HAP-1 (cell line): Measurements from ENCODE around the gene RDX.
"Not testable (repeated sequence)": the region's sequence is repeated elsewhere in the genome, so short reads cannot be mapped to it uniquely, and the experiment has no call there.

Source experiments
- DNase-seq, 2 experiments: peaks; one replicate each; pipeline ENCODE4 v3.0.0-alpha.2; 2016 to 2020; ENCODE audit warnings: low spot score in 2 of 2
- H3K27me3 ChIP-seq: fragments of 250-450 bp; sonication (Bioruptor Pico); 2 replicates; pipeline ENCODE4 v1.5.1; 2020; ENCODE audit warnings: low read depth, mild to moderate bottlenecking, moderate library complexity
- H3K36me3 ChIP-seq: fragments of 250-450 bp; sonication (Bioruptor Pico); replicated peaks from 2 replicates; pipeline ENCODE4 v1.5.1; 2020; ENCODE audit warnings: mild to moderate bottlenecking
- H3K4me1 ChIP-seq: fragments of 250-450 bp; sonication (Bioruptor Pico); 2 replicates; pipeline ENCODE4 v1.5.1; 2020; ENCODE audit warnings: mild to moderate bottlenecking
- H3K4me3 ChIP-seq: fragments of 250-450 bp; sonication (Bioruptor Pico); 2 replicates; pipeline ENCODE4 v1.5.1; 2020; ENCODE audit warnings: mild to moderate bottlenecking, moderate library complexity
- H3K9me3 ChIP-seq: fragments of 250-450 bp; sonication (Bioruptor Pico); 2 replicates; pipeline ENCODE4 v1.5.1; 2020; ENCODE audit warnings: mild to moderate bottlenecking, moderate library complexity
- in situ Hi-C: fragments of 300-500 bp; cut with MboI; formaldehyde crosslinking; loops from 3 replicates; pipeline ENCODE4 v1.14.3; 2020; ENCODE audit warnings: low sequenced_read_pairs, inconsistent platforms, mixed read lengths

RDX gene

DNA sequence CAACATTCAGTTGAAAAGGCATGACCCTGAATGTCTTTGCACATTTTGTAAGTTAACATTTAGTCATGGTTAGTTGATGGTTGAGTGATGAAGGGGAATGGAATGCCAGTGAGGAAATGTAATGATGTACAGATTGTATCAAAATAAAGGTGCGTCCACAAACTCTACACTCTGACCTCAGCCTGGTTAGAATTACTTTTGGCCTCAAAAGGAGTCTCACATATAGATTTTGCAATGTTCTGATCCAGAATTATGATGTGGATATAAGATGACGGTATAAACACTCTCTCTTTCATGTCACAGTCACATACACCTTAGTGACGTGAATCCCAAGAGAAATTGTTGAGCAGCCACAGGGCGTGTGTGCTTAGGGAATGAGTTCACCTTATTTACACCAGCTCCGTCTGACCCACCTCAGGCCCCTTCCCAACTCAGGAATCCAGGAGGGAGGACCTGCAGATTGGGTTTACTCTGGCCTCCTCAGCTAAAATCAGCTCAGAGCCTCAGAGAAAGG lies 100.1 kb downstream of the RDX start:
- Histone ChIP-seq H3K27me3 (no peaks in the 10 kb centered on the region), H3K9me3 (no peaks in the 10 kb centered on the region), H3K36me3 (no peaks in the 10 kb centered on the region), H3K4me3 (no peak overlapping the region), H3K4me1 (peaks cover 9% of the 10 kb centered on the region)
- in situ Hi-C loops = loop anchor here (25.0 kb wide), 1 partner anchor 234 kb away; no protein-coding TSS in a partner anchor
- DNase-seq = no peak

DNA sequence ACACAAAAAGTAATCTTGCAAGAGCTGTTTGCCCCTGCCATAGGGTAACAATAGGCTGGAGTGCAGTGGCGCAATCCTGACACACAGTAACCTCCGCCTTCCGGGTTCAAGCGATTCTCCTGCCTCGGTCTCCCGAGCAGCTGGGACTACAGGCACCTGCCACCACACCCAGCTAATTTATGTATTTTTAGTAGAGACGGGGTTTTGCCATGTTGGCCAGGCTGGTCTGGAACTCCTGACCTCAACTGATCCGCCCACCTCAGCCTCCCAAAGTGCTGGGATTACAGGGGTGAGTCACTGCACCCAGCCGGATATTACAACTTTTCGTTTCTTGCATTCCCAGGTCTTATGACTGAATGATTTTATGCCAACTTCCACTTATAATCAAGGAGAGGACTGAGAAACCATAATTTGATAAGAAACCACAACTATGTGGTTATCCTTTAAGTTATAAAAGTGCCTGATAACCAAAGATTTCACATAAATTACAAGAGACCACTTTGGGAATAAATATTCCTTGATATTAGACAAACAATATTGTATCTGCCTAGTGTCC lies 102.1 kb downstream of the RDX start:
- in situ Hi-C loops = loop anchor here (25.0 kb wide), 1 partner anchor 232 kb away; no protein-coding TSS in a partner anchor
- H3K27me3 ChIP-seq, H3K4me3 ChIP-seq, DNase-seq, H3K36me3 ChIP-seq, H3K9me3 ChIP-seq, H3K4me1 ChIP-seq: not testable (repeated sequence)

DNA sequence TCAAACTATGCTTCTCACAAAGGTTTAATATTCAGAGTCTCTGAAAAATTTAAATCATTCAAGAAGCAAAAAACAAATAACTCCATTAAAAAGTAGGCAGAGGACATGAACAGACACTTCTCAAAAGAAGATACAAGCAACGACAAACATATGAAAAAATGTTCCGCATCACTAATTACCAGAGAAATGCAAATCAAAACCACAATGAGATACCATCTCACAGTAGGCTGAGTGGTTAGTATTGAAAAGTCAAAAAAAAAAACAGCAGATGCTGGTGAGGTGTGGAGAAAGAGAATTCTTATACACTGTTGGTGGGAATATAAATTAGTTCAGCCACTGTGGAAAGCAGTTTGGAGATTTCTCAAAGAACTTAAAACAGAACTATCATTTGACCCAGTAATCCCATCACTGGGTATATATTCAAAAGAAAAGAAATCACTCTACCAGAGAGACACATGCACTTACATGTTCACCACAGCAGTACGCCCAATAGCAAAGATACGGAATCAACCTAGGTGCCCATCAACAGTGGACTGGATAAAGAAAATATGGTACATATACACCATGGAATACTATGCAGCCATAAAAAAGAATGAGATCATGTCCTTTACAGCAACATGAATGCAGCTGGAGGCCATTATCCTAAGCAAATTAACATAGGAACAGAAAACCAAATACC lies 103.7 kb downstream of the RDX start:
- H3K4me1 ChIP-seq, H3K9me3 ChIP-seq, H3K4me3 ChIP-seq, H3K36me3 ChIP-seq, DNase-seq, H3K27me3 ChIP-seq: not testable (repeated sequence)
- in situ Hi-C loops = loop anchor here (25.0 kb wide), 1 partner anchor 230 kb away; no protein-coding TSS in a partner anchor

DNA sequence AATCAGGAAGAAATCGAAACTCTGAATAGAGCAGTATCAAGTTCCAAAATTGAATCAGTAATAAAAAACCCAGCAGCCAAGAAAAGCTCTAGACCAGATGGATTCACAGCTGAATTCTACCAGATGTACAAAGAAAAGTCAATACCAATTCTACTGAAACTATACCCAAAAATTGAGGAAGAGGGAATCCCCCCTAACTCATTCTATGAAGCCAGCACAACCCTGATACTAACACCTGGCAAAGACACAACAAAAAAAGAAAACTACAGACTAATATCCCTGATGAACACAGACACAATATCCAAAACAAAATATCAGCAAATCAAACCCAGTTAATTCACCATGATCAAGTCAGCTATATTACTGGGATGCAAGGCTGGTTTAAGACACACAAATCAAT lies 105.5 kb downstream of the RDX start:
- peaks cover 3% of the 10 kb centered on the region for H3K4me1 ChIP-seq
- H3K9me3 ChIP-seq = no peaks in the 10 kb centered on the region
- no peaks in the 10 kb centered on the region for H3K27me3 ChIP-seq
- no peak overlapping the region for H3K4me3 ChIP-seq
- no peaks in the 10 kb centered on the region for H3K36me3 ChIP-seq
- in situ Hi-C loops = loop anchor here (25.0 kb wide), 1 partner anchor 229 kb away; no protein-coding TSS in a partner anchor
- no peak for DNase-seq

DNA sequence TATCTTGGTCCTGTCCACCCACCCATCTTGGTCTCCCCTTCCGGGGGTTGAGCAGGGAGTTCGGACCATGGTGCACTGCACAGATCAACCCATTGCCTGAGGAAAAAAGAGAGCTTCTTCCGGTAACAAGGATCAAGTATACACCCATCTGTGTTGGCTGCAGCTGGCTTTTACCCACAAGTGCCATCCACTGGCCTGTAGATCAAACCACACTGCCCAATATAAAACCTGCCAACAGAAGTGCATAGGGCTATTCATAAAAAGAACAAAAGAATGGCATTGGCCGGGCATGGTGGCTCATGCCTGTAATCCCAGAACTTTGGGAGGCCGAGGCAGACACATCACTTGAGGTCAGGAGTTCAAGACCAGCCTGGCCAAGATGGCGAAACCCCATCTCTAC lies 108.7 kb downstream of the RDX start:
- Histone ChIP-seq H3K9me3 (no peaks in the 10 kb centered on the region), H3K36me3 (no peaks in the 10 kb centered on the region), H3K4me1 (peaks cover 3% of the 10 kb centered on the region), H3K27me3 (no peaks in the 10 kb centered on the region), H3K4me3 (no peak overlapping the region)
- no peak for DNase-seq
- in situ Hi-C loops = loop anchor here (25.0 kb wide), 1 partner anchor 225 kb away; no protein-coding TSS in a partner anchor

DNA sequence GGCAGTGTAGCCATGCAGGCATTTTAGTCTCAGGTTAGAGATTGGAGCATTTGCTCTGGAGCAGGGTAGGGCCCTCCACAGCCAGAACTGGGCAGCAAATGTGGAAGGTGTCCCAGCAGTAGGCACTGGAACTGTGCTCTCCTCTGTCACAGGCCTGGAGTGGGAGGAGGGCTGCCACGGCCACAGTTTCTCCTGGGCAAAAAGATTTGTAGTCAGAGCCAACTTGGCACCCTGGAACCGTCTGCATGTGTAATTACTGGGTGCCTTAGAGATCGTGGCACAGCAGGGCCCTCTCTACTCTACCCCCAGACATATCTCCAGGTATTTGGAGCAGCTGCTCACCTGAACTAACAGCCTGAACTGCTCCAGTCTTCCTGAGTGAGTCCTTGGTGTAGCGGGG lies 109.5 kb downstream of the RDX start:
- Histone ChIP-seq H3K4me3 (no peak overlapping the region), H3K36me3 (no peaks in the 10 kb centered on the region), H3K4me1 (peaks cover 3% of the 10 kb centered on the region; the same call in 1 of the 2 replicates), H3K27me3 (no peaks in the 10 kb centered on the region), H3K9me3 (no peaks in the 10 kb centered on the region)
- no peak for DNase-seq
- in situ Hi-C loops = loop anchor here (25.0 kb wide), 1 partner anchor 225 kb away; no protein-coding TSS in a partner anchor

DNA sequence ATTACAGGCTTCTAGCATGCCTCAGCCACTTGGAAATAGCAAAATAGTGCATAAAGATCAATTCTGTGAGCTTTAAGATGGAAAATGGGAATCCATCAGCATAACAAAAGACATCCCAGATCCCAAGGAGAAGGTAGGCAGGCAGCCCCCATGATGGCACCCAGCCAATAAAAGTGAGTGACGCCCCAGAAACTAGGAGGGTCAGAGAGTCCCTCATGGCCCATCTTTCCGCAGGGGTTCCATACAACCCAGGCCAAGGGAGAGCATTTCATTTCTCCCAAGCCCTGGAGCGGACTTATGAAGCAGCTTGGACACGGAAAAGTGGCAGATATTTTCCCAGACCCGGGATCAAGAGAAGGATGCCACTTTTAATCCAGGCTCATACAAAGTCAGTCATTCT lies 110.0 kb downstream of the RDX start:
- Histone ChIP-seq H3K9me3 (no peaks in the 10 kb centered on the region), H3K4me3 (no peak overlapping the region), H3K36me3 (no peaks in the 10 kb centered on the region), H3K27me3 (no peaks in the 10 kb centered on the region), H3K4me1 (peaks cover 3% of the 10 kb centered on the region; the same call in 1 of the 2 replicates)
- no peak for DNase-seq
- in situ Hi-C loops = loop anchor here (25.0 kb wide), 1 partner anchor 224 kb away; no protein-coding TSS in a partner anchor

DNA sequence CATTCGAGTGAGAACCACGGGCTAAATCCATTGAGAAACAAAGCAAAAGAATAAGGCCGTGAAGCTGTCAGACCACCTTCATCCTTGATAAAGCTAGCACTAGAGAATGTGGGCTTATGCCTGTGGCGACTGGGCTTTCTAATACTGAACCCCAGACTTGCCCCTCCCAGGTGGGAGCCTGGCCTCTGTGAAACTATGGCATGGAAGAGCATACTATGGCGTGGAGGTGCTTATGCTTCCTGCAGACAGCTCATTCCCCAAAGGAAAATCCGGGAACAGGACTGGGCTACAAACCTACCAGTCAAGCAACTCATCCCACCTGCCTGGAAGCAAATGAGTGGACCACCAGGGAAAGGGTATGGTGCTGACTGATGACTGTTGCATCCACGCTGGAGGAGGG lies 110.8 kb downstream of the RDX start:
- no peaks in the 10 kb centered on the region for H3K27me3 ChIP-seq
- H3K9me3 ChIP-seq = no peaks in the 10 kb centered on the region
- no peak overlapping the region for H3K4me3 ChIP-seq
- in situ Hi-C loops = loop anchor here (25.0 kb wide), 1 partner anchor 223 kb away; no protein-coding TSS in a partner anchor
- DNase-seq = no peak
- H3K4me1 ChIP-seq = peaks cover 3% of the 10 kb centered on the region; the same call in 1 of the 2 replicates
- H3K36me3 ChIP-seq = no peaks in the 10 kb centered on the region

DNA sequence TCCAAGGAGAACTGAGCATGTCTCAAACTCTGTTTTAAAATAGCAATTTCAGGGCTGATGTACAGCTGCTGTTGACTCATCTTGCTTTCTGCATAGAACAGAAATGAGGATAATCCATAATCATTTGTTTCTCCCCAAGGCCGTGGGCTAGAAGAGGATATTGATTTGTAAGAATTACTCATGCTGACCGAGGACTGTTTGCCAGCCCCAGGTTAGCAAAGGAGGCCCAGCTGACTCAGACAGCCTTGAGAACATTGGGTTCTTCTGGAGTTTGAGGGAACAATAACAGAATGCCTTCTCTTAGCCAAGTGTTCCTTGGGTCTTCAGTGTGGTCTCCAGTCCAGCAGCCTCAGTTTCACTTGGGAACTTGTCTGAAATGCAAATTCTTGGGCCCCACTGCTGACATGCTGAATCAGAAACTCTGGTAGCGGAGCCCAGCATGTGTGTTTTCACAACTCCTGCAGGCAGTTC lies 111.3 kb downstream of the RDX start:
- in situ Hi-C loops = loop anchor here (25.0 kb wide), 1 partner anchor 223 kb away; no protein-coding TSS in a partner anchor
- DNase-seq = no peak

DNA sequence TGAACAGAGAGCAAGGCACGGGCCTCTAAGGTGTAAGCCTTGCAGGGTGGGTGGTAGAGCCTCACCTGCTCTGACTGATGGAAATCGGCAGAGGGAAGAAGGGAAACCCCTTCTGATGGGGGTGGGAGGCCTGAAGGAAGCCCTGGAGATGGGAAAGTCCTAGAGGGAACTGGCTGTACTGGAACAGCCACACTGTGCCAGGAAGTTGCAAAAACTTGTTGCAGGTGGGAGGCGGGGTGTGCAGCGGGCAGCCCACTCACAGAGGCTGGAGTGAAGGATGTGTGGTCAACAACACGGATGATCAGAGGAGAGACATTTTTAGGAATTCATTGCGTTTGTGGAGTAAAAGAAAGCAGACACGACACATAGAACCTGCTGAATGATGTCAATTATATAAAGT lies 112.0 kb downstream of the RDX start:
- H3K36me3 ChIP-seq = no peaks in the 10 kb centered on the region
- no peak overlapping the region for H3K4me3 ChIP-seq
- no peaks in the 10 kb centered on the region for H3K9me3 ChIP-seq
- peaks cover 3% of the 10 kb centered on the region; the same call in 1 of the 2 replicates for H3K4me1 ChIP-seq
- in situ Hi-C loops = loop anchor here (25.0 kb wide), 1 partner anchor 222 kb away; no protein-coding TSS in a partner anchor
- H3K27me3 ChIP-seq = no peaks in the 10 kb centered on the region
- no peak for DNase-seq

More for the DNA sequence above, 111.3 kb downstream of the RDX start:
- Histone ChIP-seq H3K9me3 (no peaks in the 10 kb centered on the region), H3K36me3 (no peaks in the 10 kb centered on the region), H3K4me3 (no peak overlapping the region), H3K27me3 (no peaks in the 10 kb centered on the region), H3K4me1 (peaks cover 3% of the 10 kb centered on the region; the same call in 1 of the 2 replicates)

DNA sequence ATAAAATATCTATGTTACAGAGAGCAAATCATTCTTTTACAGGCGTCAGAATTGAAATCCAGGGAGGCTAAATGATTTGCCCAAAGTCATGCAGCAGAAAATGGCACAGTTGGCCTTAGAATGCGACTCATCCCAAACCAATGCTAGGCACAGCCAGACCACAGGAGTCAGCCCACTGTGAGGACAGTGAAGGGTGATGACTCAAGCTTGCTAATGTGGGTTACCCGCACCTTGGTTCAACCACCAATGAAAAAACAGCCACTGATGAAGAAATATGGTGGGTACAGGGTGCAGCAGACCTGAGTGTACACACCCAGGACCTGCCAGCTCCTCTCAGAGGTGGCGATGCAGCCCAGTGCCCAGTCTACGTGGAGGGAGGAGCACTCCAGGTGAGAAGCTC lies 113.5 kb downstream of the RDX start:
- peaks cover 3% of the 10 kb centered on the region; the same call in 1 of the 2 replicates for H3K4me1 ChIP-seq
- in situ Hi-C loops = loop anchor here (25.0 kb wide), 1 partner anchor 221 kb away; no protein-coding TSS in a partner anchor
- H3K9me3 ChIP-seq = no peaks in the 10 kb centered on the region
- no peaks in the 10 kb centered on the region for H3K27me3 ChIP-seq
- H3K36me3 ChIP-seq = no peaks in the 10 kb centered on the region
- H3K4me3 ChIP-seq = no peak overlapping the region
- no peak for DNase-seq

DNA sequence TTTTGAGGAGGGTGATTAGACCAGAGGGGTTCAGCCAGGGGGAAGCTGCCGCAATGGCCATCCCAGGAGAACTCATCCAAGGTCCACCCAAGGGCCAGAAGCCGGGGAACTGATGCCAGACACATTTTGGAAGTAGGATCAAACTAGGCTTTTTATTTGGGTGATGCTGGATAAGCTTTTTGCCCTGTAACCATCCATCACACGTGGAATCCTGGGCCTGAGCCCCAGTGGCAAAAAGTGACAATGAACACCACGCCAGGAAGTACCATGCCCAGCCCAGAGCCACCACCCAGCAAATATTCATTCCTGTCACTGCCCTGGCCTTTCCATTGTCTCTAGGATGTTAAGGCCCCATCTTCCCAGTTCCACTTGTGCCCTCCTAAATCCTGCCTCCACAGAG lies 117.3 kb downstream of the RDX start:
- H3K9me3 ChIP-seq = no peaks in the 10 kb centered on the region
- H3K36me3 ChIP-seq = no peaks in the 10 kb centered on the region
- no peak for DNase-seq
- H3K4me1 ChIP-seq = peaks cover 22% of the 10 kb centered on the region
- no peaks in the 10 kb centered on the region for H3K27me3 ChIP-seq
- H3K4me3 ChIP-seq = no peak overlapping the region
- in situ Hi-C loops = loop anchor here (25.0 kb wide), 1 partner anchor 217 kb away; no protein-coding TSS in a partner anchor

DNA sequence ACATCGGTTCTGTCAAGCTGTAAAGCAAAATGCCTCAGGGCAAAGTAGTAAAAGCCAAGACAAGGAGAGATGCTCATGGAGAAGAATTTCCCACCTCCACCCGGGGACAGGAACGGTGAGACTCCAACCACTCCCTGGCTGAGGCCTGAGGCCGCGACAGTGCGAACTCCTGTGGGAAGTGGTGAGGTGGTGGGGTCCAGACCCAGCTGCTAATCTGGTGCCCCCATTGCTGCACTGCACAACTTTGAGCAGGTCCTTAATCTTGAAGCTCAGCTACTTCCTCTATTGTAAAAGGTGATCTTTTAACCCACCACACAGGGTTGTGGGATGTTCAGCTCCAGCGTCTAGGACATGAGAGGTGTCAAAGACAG lies 119.3 kb downstream of the RDX start:
- no peak overlapping the region for H3K4me3 ChIP-seq
- in situ Hi-C loops = loop anchor here (25.0 kb wide), 1 partner anchor 215 kb away; no protein-coding TSS in a partner anchor
- peaks cover 30% of the 10 kb centered on the region for H3K4me1 ChIP-seq
- H3K27me3 ChIP-seq = no peaks in the 10 kb centered on the region
- DNase-seq = no peak
- no peaks in the 10 kb centered on the region for H3K9me3 ChIP-seq
- H3K36me3 ChIP-seq = no peaks in the 10 kb centered on the region
